ENCODE measurements around the gene SAG. TPM values are rescaled to one million over a fixed set of nuclear protein-coding genes. Genes with fewer than 3 reads are reported as not detected.

SAG gene
- total and polyA plus RNA-seq, 9 of the 15 experiments (the other 6 are each of a cell fraction or from before 2014, with no cell fraction given): 0.04 to 0.64 (median 0.31) TPM; not detected in 5

GRCh38 chr2:233380995-233381637 is 73.5 kb downstream of the SAG start (continued):
- TF ChIP-seq FOXM1 (IDR thresholded peaks at IDR 0.05; ENCODE audit: low read depth) (no peak), FOXM1 (CRISPR knock-in tag; IDR thresholded peaks at IDR 0.05; ENCODE audit: low read depth) (no peak), CGGBP1 (CRISPR knock-in tag; IDR thresholded peaks at IDR 0.05) (no peak), NBN (IDR thresholded peaks at IDR 0.05; ENCODE audit: low read depth) (no peak), FOXK1 (CRISPR knock-in tag; IDR thresholded peaks at IDR 0.05; ENCODE audit: borderline replicate concordance) (no peak), ID3 (CRISPR knock-in tag; IDR thresholded peaks at IDR 0.05) (no peak), ID3 (tag; IDR thresholded peaks at IDR 0.05) (no peak), ZNF12 (CRISPR knock-in tag; IDR thresholded peaks at IDR 0.05) (no peak), ZZZ3 (IDR thresholded peaks at IDR 0.05) (no peak), ZFP30 (CRISPR knock-in tag; IDR thresholded peaks at IDR 0.05; ENCODE audit: borderline replicate concordance) (no peak), GTF3C2 (IDR thresholded peaks at IDR 0.05; ENCODE audit: borderline replicate concordance, extremely low read depth, insufficient read length) (no peak), SMARCC2 (IDR thresholded peaks at IDR 0.05; ENCODE audit: low read depth) (no peak), TCF15 (CRISPR knock-in tag; IDR thresholded peaks at IDR 0.05) (no peak), ZNF277 (CRISPR knock-in tag; IDR thresholded peaks at IDR 0.05; ENCODE audit: borderline replicate concordance) (no peak)
